ENCODE results near the gene CYP4F3. TPM values are rescaled to one million over a fixed set of nuclear protein-coding genes. Genes with fewer than 3 reads are reported as not detected.
"Not testable (repeated sequence)": the region's sequence is repeated elsewhere in the genome, so short reads cannot be mapped to it uniquely, and the experiment has no call there.

CYP4F3 gene
- total RNA-seq, 4 donors from 2014 or later: 6.3 to 9.7 (median 8.4) TPM

DNA sequence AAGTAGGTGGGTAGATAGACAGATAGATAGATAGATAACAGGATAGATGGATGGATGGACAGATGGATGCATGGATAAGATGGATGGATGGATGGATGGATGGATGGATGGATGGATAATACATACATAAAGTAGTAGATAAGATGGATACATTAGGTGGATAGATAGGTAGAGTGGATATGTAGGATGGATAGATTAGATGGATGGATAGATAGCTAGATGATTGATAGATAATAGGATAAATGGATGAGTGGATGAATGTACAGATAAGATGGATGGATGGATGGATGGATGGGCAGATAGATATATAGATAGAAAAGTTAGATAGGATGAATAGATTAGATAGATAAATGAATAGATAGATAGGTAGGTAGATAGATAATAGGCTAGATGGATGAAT, 2.1 kb downstream of the CYP4F3 start:
- DNase-seq (ENCODE audit: low spot score in 2 of 2): no peak
- TF ChIP-seq POLR2A (IDR thresholded peaks at IDR 0.05): no peak
- no peak for TF ChIP-seq CTCF (IDR thresholded peaks at IDR 0.05)
- H3K4me3 ChIP-seq (ENCODE audit: low read depth, poor library complexity, severe bottlenecking): no peak overlapping the region
- intact Hi-C loops (cut with DNase I; ENCODE audit: low total_unique reads): no loop called here

DNA sequence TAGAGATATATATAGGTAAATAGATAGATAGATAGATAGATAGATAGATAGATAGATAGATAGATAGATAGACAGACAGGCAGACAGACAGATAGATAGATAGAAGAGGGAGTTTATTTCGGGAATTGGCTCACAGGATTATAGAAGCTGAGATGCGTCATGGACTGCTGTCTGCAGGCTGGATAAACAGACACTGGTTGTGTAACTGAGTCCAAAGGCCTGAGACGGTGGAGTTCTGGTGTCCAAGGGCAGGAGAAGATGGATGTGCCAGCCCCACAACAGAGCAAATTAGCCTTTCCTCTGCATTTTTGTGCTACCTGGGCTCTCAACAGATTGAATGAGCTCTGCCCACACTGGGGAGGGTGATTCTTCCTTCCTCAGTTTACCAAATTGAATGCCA, 2.7 kb downstream of the CYP4F3 start:
- no peak for TF ChIP-seq POLR2A (IDR thresholded peaks at IDR 0.05)
- no peak for TF ChIP-seq CTCF (IDR thresholded peaks at IDR 0.05)
- DNase-seq (ENCODE audit: low spot score in 2 of 2): no peak
- 82 to 83% methylated on average over 3 of the region's 3 CpGs for WGBS, 2 donors
- no peak overlapping the region for H3K4me3 ChIP-seq (ENCODE audit: low read depth, poor library complexity, severe bottlenecking)
- intact Hi-C loops (cut with DNase I; ENCODE audit: low total_unique reads): no loop called here

DNA sequence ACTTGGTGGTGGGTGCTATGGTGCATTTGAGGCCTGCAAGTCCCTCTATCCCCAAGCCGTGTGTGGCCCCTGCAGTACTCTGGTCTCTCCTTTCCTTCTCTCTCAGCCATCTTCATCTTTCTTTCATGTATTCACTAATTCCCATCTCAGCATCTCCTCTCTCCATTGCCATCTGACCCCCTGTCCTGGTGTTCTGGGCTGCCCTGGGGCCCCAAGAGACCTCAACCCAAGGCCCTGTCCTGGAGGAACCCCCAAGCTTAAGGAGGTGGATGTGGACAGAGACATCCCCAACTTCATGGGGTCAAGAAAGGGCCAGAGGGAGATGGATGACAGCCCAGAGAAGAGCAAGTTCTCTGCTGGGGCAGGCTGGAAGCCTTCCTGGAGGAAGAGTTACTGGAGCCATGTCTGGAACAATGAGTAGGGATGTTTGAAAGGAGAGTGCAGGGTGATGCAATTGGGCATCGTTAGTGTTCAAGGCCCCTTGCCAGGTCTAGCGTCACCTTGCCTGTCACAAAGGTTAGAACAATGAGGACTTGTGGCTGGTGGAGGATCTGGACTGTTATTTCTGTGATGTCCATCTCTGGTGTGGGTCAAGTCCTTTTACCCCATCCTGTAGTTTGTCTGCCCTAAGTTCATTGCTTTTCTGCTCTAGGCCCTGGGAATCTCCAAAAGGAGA, 3.5 kb downstream of the CYP4F3 start:
- intact Hi-C loops (cut with DNase I; ENCODE audit: low total_unique reads): no loop called here
- 78 to 84% methylated on average over 3 of the region's 3 CpGs for WGBS, 2 donors
- DNase-seq (ENCODE audit: low spot score in 2 of 2): no peak
- no peak overlapping the region for H3K4me3 ChIP-seq (ENCODE audit: low read depth, poor library complexity, severe bottlenecking)
- TF ChIP-seq CTCF (IDR thresholded peaks at IDR 0.05): no peak
- TF ChIP-seq POLR2A (IDR thresholded peaks at IDR 0.05): no peak

DNA sequence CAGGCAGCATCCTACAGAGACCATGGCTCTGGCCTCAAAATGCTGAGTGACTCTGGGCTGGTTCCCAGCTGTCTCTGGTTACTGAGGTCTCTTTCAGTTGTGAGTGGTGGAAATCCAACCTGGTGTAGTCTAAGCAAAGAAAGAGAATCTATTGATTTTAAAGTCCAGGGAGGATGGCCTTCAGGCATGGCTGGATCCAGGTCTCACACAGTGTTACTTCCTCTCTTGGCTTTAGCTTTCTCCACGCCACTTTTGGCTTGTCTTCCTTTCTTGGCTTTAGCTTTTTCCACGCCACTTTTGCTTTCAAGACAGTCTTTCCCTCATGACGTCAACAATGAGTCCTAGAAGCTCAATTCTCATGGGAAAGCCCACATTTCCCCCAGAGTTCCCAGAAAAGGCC, 4.1 kb downstream of the CYP4F3 start:
- TF ChIP-seq POLR2A (IDR thresholded peaks at IDR 0.05) (no peak), CTCF (IDR thresholded peaks at IDR 0.05) (no peak)
- WGBS, 2 donors: 67 to 69% methylated on average over 3 of the region's 3 CpGs
- intact Hi-C loops (cut with DNase I; ENCODE audit: low total_unique reads): no loop called here
- DNase-seq (ENCODE audit: low spot score in 2 of 2): no peak
- no peak overlapping the region for H3K4me3 ChIP-seq (ENCODE audit: low read depth, poor library complexity, severe bottlenecking)

- DNase-seq (ENCODE audit: low spot score in 2 of 2): no peak
- TF ChIP-seq POLR2A (IDR thresholded peaks at IDR 0.05): no peak
- TF ChIP-seq CTCF (IDR thresholded peaks at IDR 0.05): no peak
- H3K4me3 ChIP-seq (ENCODE audit: low read depth, poor library complexity, severe bottlenecking): no peak overlapping the region
- WGBS, 2 donors: 79 to 86% methylated on average over 2 of the region's 2 CpGs
- intact Hi-C loops (cut with DNase I; ENCODE audit: low total_unique reads): no loop called here
These were observed 8.8 kb downstream of the CYP4F3 start for GRCh38 chr19:15649526-15649925.

GRCh38 chr19:15650123-15650522, 9.4 kb downstream of the CYP4F3 start:
- intact Hi-C loops (cut with DNase I; ENCODE audit: low total_unique reads); H3K4me3 ChIP-seq (ENCODE audit: low read depth, poor library complexity, severe bottlenecking); DNase-seq (ENCODE audit: low spot score in 2 of 2): not testable (repeated sequence)

Measured in lower leg skin (tissue), 4 donors.